ENCODE results near the gene AP2A1.

AP2A1 gene

GRCh38 chr19:49766007-49766929 lies 533 bp upstream of the AP2A1 start:
- in situ Hi-C loops (cut with MboI; ENCODE audit: low sequenced_read_pairs) = no loop called here

- in situ Hi-C loops (cut with MboI; ENCODE audit: low sequenced_read_pairs) = no loop called here
Measured at GRCh38 chr19:49767381-49767780, 580 bp downstream of the AP2A1 start.

GRCh38 chr19:49767967-49768581 lies 1.3 kb downstream of the AP2A1 start:
- in situ Hi-C loops (cut with MboI; ENCODE audit: low sequenced_read_pairs) = no loop called here

GRCh38 chr19:49770529-49770928 lies 3.7 kb downstream of the AP2A1 start:
- in situ Hi-C loops (cut with MboI; ENCODE audit: low sequenced_read_pairs) = no loop called here

GRCh38 chr19:49771674-49772139 lies 4.9 kb downstream of the AP2A1 start:
- in situ Hi-C loops (cut with MboI; ENCODE audit: low sequenced_read_pairs) = no loop called here

GRCh38 chr19:49772850-49773432 lies 6.1 kb downstream of the AP2A1 start:
- in situ Hi-C loops (cut with MboI; ENCODE audit: low sequenced_read_pairs) = no loop called here

- in situ Hi-C loops (cut with MboI; ENCODE audit: low sequenced_read_pairs) = no loop called here
Measured at GRCh38 chr19:49773663-49774350, 7.0 kb downstream of the AP2A1 start.

- in situ Hi-C loops (cut with MboI; ENCODE audit: low sequenced_read_pairs) = no loop called here
Measured at GRCh38 chr19:49774969-49775368, 8.2 kb downstream of the AP2A1 start.

GRCh38 chr19:49775742-49776370 lies 9.1 kb downstream of the AP2A1 start:
- in situ Hi-C loops (cut with MboI; ENCODE audit: low sequenced_read_pairs) = no loop called here

- in situ Hi-C loops (cut with MboI; ENCODE audit: low sequenced_read_pairs) = no loop called here
Measured at GRCh38 chr19:49776371-49776764, 9.6 kb downstream of the AP2A1 start.

GRCh38 chr19:49779731-49780555 lies 13.1 kb downstream of the AP2A1 start:
- in situ Hi-C loops (cut with MboI; ENCODE audit: low sequenced_read_pairs) = no loop called here

- in situ Hi-C loops (cut with MboI; ENCODE audit: low sequenced_read_pairs) = no loop called here
Measured at GRCh38 chr19:49780861-49781260, 14.1 kb downstream of the AP2A1 start.

- in situ Hi-C loops (cut with MboI; ENCODE audit: low sequenced_read_pairs) = no loop called here
Measured at GRCh38 chr19:49781394-49781793, 14.6 kb downstream of the AP2A1 start.

- in situ Hi-C loops (cut with MboI; ENCODE audit: low sequenced_read_pairs) = no loop called here
Measured at GRCh38 chr19:49782515-49782914, 15.7 kb downstream of the AP2A1 start.

GRCh38 chr19:49786376-49786820 lies 19.6 kb downstream of the AP2A1 start:
- in situ Hi-C loops (cut with MboI; ENCODE audit: low sequenced_read_pairs) = no loop called here

- in situ Hi-C loops (cut with MboI; ENCODE audit: low sequenced_read_pairs) = no loop called here
Measured at GRCh38 chr19:49787746-49788145, 20.9 kb downstream of the AP2A1 start.

GRCh38 chr19:49788857-49789256 lies 22.1 kb downstream of the AP2A1 start:
- in situ Hi-C loops (cut with MboI; ENCODE audit: low sequenced_read_pairs) = no loop called here

- in situ Hi-C loops (cut with MboI; ENCODE audit: low sequenced_read_pairs) = no loop called here
Measured at GRCh38 chr19:49790866-49791265, 24.1 kb downstream of the AP2A1 start.

- in situ Hi-C loops (cut with MboI; ENCODE audit: low sequenced_read_pairs) = no loop called here
Measured at GRCh38 chr19:49791776-49792445, 25.1 kb downstream of the AP2A1 start.

All from HL-60/S4 treated with retinoic acid at 250 ng/mL for 4 days and 3 days (cell line).